CD14-positive monocyte (primary cell): ENCODE data around the gene DBN1. TPM values are rescaled to one million over a fixed set of nuclear protein-coding genes. Genes with fewer than 3 reads are reported as not detected.
A peak's percentile ranks its signal among the peaks of the same experiment; 100 is the strongest.

ENCODE experiments used
- DNase-seq, 3 donors: peaks; one replicate each; pipeline ENCODE4 v3.0.0-alpha.2; 2011 to 2022
- H2AFZ ChIP-seq: 2 replicates; pipeline ENCODE4 v1.6.0; 2012; ENCODE audit warnings: mild to moderate bottlenecking, low read depth, low read length, inconsistent platforms; ENCODE audit not compliant: insufficient read depth, poor library complexity, severe bottlenecking
- H3K27ac ChIP-seq, 2 donors: 1 replicate in 1 of 2; 2 replicates in 1 of 2; pipeline ENCODE4 v1.5.1; 2012 to 2013; ENCODE audit warnings: low read length in 2 of 2, control low read depth in 1 of 2, inconsistent platforms in 1 of 2, low read depth in 1 of 2, mild to moderate bottlenecking in 1 of 2
- H3K27me3 ChIP-seq, 2 donors: one replicate each; pipeline versions ENCODE4 v1.6.0 to v1.6.1; 2011 to 2013; ENCODE audit warnings: low read length in 2 of 2; ENCODE audit not compliant: control insufficient read depth in 2 of 2, insufficient read depth in 2 of 2
- H3K36me3 ChIP-seq, 2 donors: replicated peaks in 1 of 2; 1 replicate in 1 of 2; 2 replicates in 1 of 2; pipeline versions ENCODE4 v1.5.1 to v1.6.1; 2012 to 2013; ENCODE audit warnings: low read length in 2 of 2, control low read depth in 1 of 2, inconsistent platforms in 1 of 2, mild to moderate bottlenecking in 1 of 2; ENCODE audit not compliant: insufficient read depth in 2 of 2, control insufficient read depth in 1 of 2
- H3K4me1 ChIP-seq, 2 donors: 1 replicate in 1 of 2; 2 replicates in 1 of 2; pipeline versions ENCODE4 v1.5.1 to v1.6.1; 2012 to 2013; ENCODE audit warnings: low read length in 2 of 2, control low read depth in 1 of 2, inconsistent platforms in 1 of 2, mild to moderate bottlenecking in 1 of 2, moderate library complexity in 1 of 2; ENCODE audit not compliant: insufficient read depth in 2 of 2, control insufficient read depth in 1 of 2
- H3K4me2 ChIP-seq: replicated peaks from 2 replicates; pipeline ENCODE3; 2012; ENCODE audit warnings: low read length, moderate library complexity, mild to moderate bottlenecking; ENCODE audit not compliant: poor library complexity, severe bottlenecking; ENCODE audit errors: extremely low read depth
- H3K4me3 ChIP-seq, 3 experiments: fragments of 200-600 bp in 1 of 3; sonication (generic) in 1 of 3; replicated peaks in 1 of 3; 1 replicate in 2 of 3; 2 replicates in 1 of 3; pipeline ENCODE4 v1.5.1; 2011 to 2013; ENCODE audit warnings: low read length in 3 of 3, mild to moderate bottlenecking in 3 of 3, control low read depth in 2 of 3, low read depth in 2 of 3, inconsistent platforms in 1 of 3, moderate library complexity in 1 of 3
- H3K79me2 ChIP-seq: 2 replicates; pipeline ENCODE4 v1.6.0; 2012; ENCODE audit warnings: mild to moderate bottlenecking, control low read depth, inconsistent platforms, low read length, moderate library complexity; ENCODE audit not compliant: insufficient read depth
- H3K9ac ChIP-seq: 2 replicates; pipeline ENCODE4 v1.6.0; 2017; ENCODE audit warnings: low read length, mild to moderate bottlenecking; ENCODE audit not compliant: insufficient read depth, poor library complexity, severe bottlenecking
- H3K9me3 ChIP-seq, 2 donors: replicated peaks in 1 of 2; 1 replicate in 1 of 2; 2 replicates in 1 of 2; pipeline versions ENCODE4 v1.5.1 to v1.6.1; 2012 to 2013; ENCODE audit warnings: low read length in 2 of 2, control low read depth in 1 of 2; ENCODE audit not compliant: control insufficient read depth in 1 of 2, insufficient read depth in 1 of 2
- H4K20me1 ChIP-seq: 2 replicates; pipeline ENCODE4 v1.6.0; 2012; ENCODE audit warnings: mild to moderate bottlenecking, low read length, control low read depth, moderate library complexity; ENCODE audit not compliant: insufficient read depth
- H3K27ac Mint-ChIP-seq, 7 donors: one replicate each; pipeline ENCODE4 v1.8.0; 2020; ENCODE audit warnings: mild to moderate bottlenecking in 7 of 7, mixed read lengths in 7 of 7, moderate library complexity in 6 of 7, inconsistent platforms in 2 of 7
- H3K27me3 Mint-ChIP-seq, 3 donors: one replicate each; pipeline ENCODE4 v1.8.0; 2021 to 2022; ENCODE audit warnings: low read depth in 3 of 3, mild to moderate bottlenecking in 3 of 3, mixed read lengths in 3 of 3, moderate library complexity in 3 of 3, inconsistent platforms in 1 of 3
- H3K36me3 Mint-ChIP-seq, 2 donors: one replicate each; pipeline ENCODE4 v1.8.0; 2020; ENCODE audit warnings: mixed read lengths in 2 of 2, inconsistent platforms in 1 of 2, mild to moderate bottlenecking in 1 of 2
- H3K4me1 Mint-ChIP-seq: one replicate; pipeline ENCODE4 v1.8.0; 2020; ENCODE audit warnings: mild to moderate bottlenecking, mixed read lengths
- H3K4me3 Mint-ChIP-seq, 2 donors: one replicate each; pipeline ENCODE4 v1.8.0; 2020; ENCODE audit warnings: mild to moderate bottlenecking in 2 of 2, mixed read lengths in 2 of 2, moderate library complexity in 1 of 2
- H3K9me3 Mint-ChIP-seq, 7 donors: one replicate each; pipeline ENCODE4 v1.8.0; 2020 to 2022; ENCODE audit warnings: mixed read lengths in 7 of 7, mild to moderate bottlenecking in 6 of 7, moderate library complexity in 6 of 7, inconsistent platforms in 2 of 7
- CTCF ChIP-seq: fragments of 200-600 bp; IDR thresholded peaks from one replicate; pipeline ENCODE4 v1.8.0; 2022; ENCODE audit warnings: antibody characterized with exemption, mild to moderate bottlenecking
- WGBS: methylation state at CpG from one replicate; pipeline ENCODE4 v1.1.5; 2013; ENCODE audit warnings: missing lambda C conversion rate; ENCODE audit not compliant: insufficient coverage; 5-methylcytosine and 5-hydroxymethylcytosine counted together
- intact Hi-C, 2 donors: fragments of 100-400 bp; cut with micrococcal nuclease; formaldehyde crosslinking; loops; one replicate each; pipeline versions ENCODE4 v1.15.0 to v1.15.1; 2023
- polyA plus RNA-seq, 3 donors: library from polyadenylated mRNA; depleted of rRNA in 1 of 3; unstranded in 2 of 3; stranded (reverse) in 1 of 3; fragments of 300-500 nt in 2 of 3; fragments of >200 nt in 1 of 3; fragmentation: Illumina TruSeq in 2 of 3; gene quantifications; 1 replicate in 2 of 3; 2 replicates in 1 of 3; pipeline ENCODE4 v1.2.3, GENCODE V29; 2012 to 2021

The DBN1 gene
- polyA plus RNA-seq, 3 donors = 0.71 to 1.6 (median 0.73) TPM

GRCh38 chr5:177471610-177472356, 1.7 kb downstream of the DBN1 start:
- peaks cover 18 to 55% of the 10 kb centered on the region in 2 donors for H3K27me3 ChIP-seq
- TF ChIP-seq CTCF = no peak
- H3K4me3 ChIP-seq = no peak overlapping the region
- H2AFZ ChIP-seq = no peak overlapping the region
- peaks cover 21 to 44% of the 10 kb centered on the region in 2 donors for H3K4me1 ChIP-seq
- DNase-seq = peak in 2 of 3 donors; percentile 53 to 66
- H3K36me3 ChIP-seq = no peaks in the 10 kb centered on the region
- H3K36me3 Mint-ChIP-seq = peaks cover 7 to 12% of the 10 kb centered on the region in 2 donors
- H3K27me3 Mint-ChIP-seq = peaks cover 66 to 78% (median 73%) of the 10 kb centered on the region in 3 donors
- 76% methylated on average over 12 of the region's 14 CpGs for WGBS
- H3K4me3 Mint-ChIP-seq = peak overlapping the region; percentile 41 to 76
- no peaks in the 10 kb centered on the region for H3K79me2 ChIP-seq
- H3K9ac ChIP-seq = no peak overlapping the region
- intact Hi-C loops = no loop called here
- peaks cover 24% of the 10 kb centered on the region for H4K20me1 ChIP-seq
- no peak overlapping the region for H3K27ac ChIP-seq
- peaks cover 46% of the 10 kb centered on the region for H3K4me1 Mint-ChIP-seq
- H3K9me3 Mint-ChIP-seq = peaks cover 0 to 14% (median 4%) of the 10 kb centered on the region in 7 donors
- peaks cover 0 to 11% of the 10 kb centered on the region in 2 donors for H3K9me3 ChIP-seq
- no peak overlapping the region for H3K4me2 ChIP-seq
- H3K27ac Mint-ChIP-seq = no peak overlapping the region

GRCh38 chr5:177470759-177471536, 2.5 kb downstream of the DBN1 start:
- H3K36me3 Mint-ChIP-seq = peaks cover 7 to 12% of the 10 kb centered on the region in 2 donors
- no peak overlapping the region for H3K9ac ChIP-seq
- peaks cover 24% of the 10 kb centered on the region for H4K20me1 ChIP-seq
- no peak overlapping the region for H3K4me3 ChIP-seq
- H3K4me3 Mint-ChIP-seq = peak overlapping the region in 1 of 2 donors; percentile 76
- DNase-seq = peak in 1 of 3 donors; percentile 50
- 100% methylated on average over 4 of the region's 10 CpGs for WGBS
- H3K27me3 Mint-ChIP-seq = peaks cover 63 to 72% (median 68%) of the 10 kb centered on the region in 3 donors
- TF ChIP-seq CTCF = no peak
- peaks cover 17 to 36% of the 10 kb centered on the region in 2 donors for H3K4me1 ChIP-seq
- H3K27ac Mint-ChIP-seq = peak overlapping the region in 1 of 7 donors; percentile 73
- peaks cover 18 to 52% of the 10 kb centered on the region in 2 donors for H3K27me3 ChIP-seq
- H3K4me1 Mint-ChIP-seq = peaks cover 40% of the 10 kb centered on the region
- intact Hi-C loops = no loop called here
- H3K27ac ChIP-seq = no peak overlapping the region
- H3K4me2 ChIP-seq = no peak overlapping the region
- no peaks in the 10 kb centered on the region for H3K36me3 ChIP-seq
- peaks cover 0 to 11% of the 10 kb centered on the region in 2 donors for H3K9me3 ChIP-seq
- peaks cover 0 to 14% (median 4%) of the 10 kb centered on the region in 7 donors for H3K9me3 Mint-ChIP-seq
- H2AFZ ChIP-seq = no peak overlapping the region
- no peaks in the 10 kb centered on the region for H3K79me2 ChIP-seq
